ENCODE results near the gene RFC4. TPM values are rescaled to one million over a fixed set of nuclear protein-coding genes. Genes with fewer than 3 reads are reported as not detected.

Gene RFC4
- total RNA-seq, 2 donors from 2014 or later, result 63.1 to 114 TPM

GRCh38 chr3:186787642-186788481 lies 18.4 kb downstream of the RFC4 start:
- Mint-ChIP-seq H3K36me3 (peaks cover 67% of the 10 kb centered on the region), H3K4me3 (peak overlapping the region; percentile 98), H3K4me1 (ENCODE audit: low read depth in 2 of 2) (peaks cover 63 to 66% of the 10 kb centered on the region in 2 donors), H3K27ac (peak overlapping the region; percentile 98), H3K27me3 (no peaks in the 10 kb centered on the region), H3K9me3 (no peaks in the 10 kb centered on the region)
- ATAC-seq (no peak), DNase-seq (ENCODE audit: low spot score) (no peak)

GRCh38 chr3:186786922-186787321 lies 19.4 kb downstream of the RFC4 start:
- H3K4me1 Mint-ChIP-seq (ENCODE audit: low read depth in 2 of 2), result peaks cover 69 to 72% of the 10 kb centered on the region in 2 donors
- ATAC-seq, result no peak
- no peaks in the 10 kb centered on the region for H3K9me3 Mint-ChIP-seq
- DNase-seq (ENCODE audit: low spot score), result no peak
- H3K27ac Mint-ChIP-seq, result peak overlapping the region; percentile 98
- no peaks in the 10 kb centered on the region for H3K27me3 Mint-ChIP-seq
- peaks cover 67% of the 10 kb centered on the region for H3K36me3 Mint-ChIP-seq
- H3K4me3 Mint-ChIP-seq, result peak overlapping the region; percentile 98

GRCh38 chr3:186785495-186786018 lies 20.7 kb downstream of the RFC4 start:
- Mint-ChIP-seq H3K36me3 (peaks cover 64% of the 10 kb centered on the region), H3K27ac (peak overlapping the region; percentile 98), H3K9me3 (no peaks in the 10 kb centered on the region), H3K4me3 (peak overlapping the region; percentile 98), H3K4me1 (ENCODE audit: low read depth in 2 of 2) (peaks cover 63 to 68% of the 10 kb centered on the region in 2 donors), H3K27me3 (no peaks in the 10 kb centered on the region)
- no peak for DNase-seq (ENCODE audit: low spot score)
- ATAC-seq, result no peak

GRCh38 chr3:186784820-186785494 lies 21.3 kb downstream of the RFC4 start:
- H3K9me3 Mint-ChIP-seq, result no peaks in the 10 kb centered on the region
- H3K27me3 Mint-ChIP-seq, result no peaks in the 10 kb centered on the region
- peaks cover 62 to 68% of the 10 kb centered on the region in 2 donors for H3K4me1 Mint-ChIP-seq (ENCODE audit: low read depth in 2 of 2)
- ATAC-seq (no peak), DNase-seq (ENCODE audit: low spot score) (no peak)
- H3K27ac Mint-ChIP-seq, result peak overlapping the region; percentile 98
- H3K4me3 Mint-ChIP-seq, result peak overlapping the region; percentile 98
- peaks cover 62% of the 10 kb centered on the region for H3K36me3 Mint-ChIP-seq

- Mint-ChIP-seq H3K27ac (peak overlapping the region; percentile 98), H3K9me3 (no peaks in the 10 kb centered on the region), H3K4me3 (peak overlapping the region; percentile 98), H3K4me1 (ENCODE audit: low read depth in 2 of 2) (peaks cover 58 to 63% of the 10 kb centered on the region in 2 donors), H3K36me3 (peaks cover 58% of the 10 kb centered on the region), H3K27me3 (no peaks in the 10 kb centered on the region)
- ATAC-seq (peak; percentile 77 to 79), DNase-seq (ENCODE audit: low spot score) (peak; percentile 87)
These were observed 22.4 kb downstream of the RFC4 start for GRCh38 chr3:186783731-186784515.

- Mint-ChIP-seq H3K4me3 (peak within 1 kb of the TSS; percentile 98), H3K9me3 (no peaks in the 10 kb centered on the region), H3K27ac (peak within 1 kb of the TSS; percentile 98), H3K4me1 (ENCODE audit: low read depth in 2 of 2) (peaks cover 51 to 56% of the 10 kb centered on the region in 2 donors), H3K27me3 (no peaks in the 10 kb centered on the region), H3K36me3 (peaks cover 51% of the 10 kb centered on the region)
- DNase-seq (ENCODE audit: low spot score) (peak; percentile 92), ATAC-seq (peak; percentile 84 to 90)
These were observed 23.1 kb downstream of the RFC4 start, which contains the start of gene EIF4A2 for GRCh38 chr3:186783058-186783730. Gene EIF4A2 (plus strand): TSS chr3:186783577. CDS start chr3:186783611, 34 bp downstream.

- Mint-ChIP-seq H3K27ac (peak overlapping the region; percentile 98), H3K4me3 (peak overlapping the region; percentile 98), H3K4me1 (ENCODE audit: low read depth in 2 of 2) (peaks cover 45 to 50% of the 10 kb centered on the region in 2 donors), H3K27me3 (no peaks in the 10 kb centered on the region), H3K36me3 (peaks cover 45% of the 10 kb centered on the region), H3K9me3 (no peaks in the 10 kb centered on the region)
- DNase-seq (ENCODE audit: low spot score), result no peak
- no peak for ATAC-seq
These were observed 23.7 kb downstream of the RFC4 start for GRCh38 chr3:186782542-186783057.

GRCh38 chr3:186779204-186779603 lies 27.1 kb downstream of the RFC4 start:
- DNase-seq (ENCODE audit: low spot score) (no peak), ATAC-seq (no peak)
- Mint-ChIP-seq H3K27me3 (no peaks in the 10 kb centered on the region), H3K36me3 (peaks cover 11% of the 10 kb centered on the region), H3K4me1 (ENCODE audit: low read depth in 2 of 2) (peaks cover 16 to 17% of the 10 kb centered on the region in 2 donors), H3K27ac (no peak overlapping the region), H3K9me3 (no peaks in the 10 kb centered on the region), H3K4me3 (no peak overlapping the region)

- H3K9me3 Mint-ChIP-seq, result no peaks in the 10 kb centered on the region
- peaks cover 12 to 17% of the 10 kb centered on the region in 2 donors for H3K4me1 Mint-ChIP-seq (ENCODE audit: low read depth in 2 of 2)
- H3K36me3 Mint-ChIP-seq, result no peaks in the 10 kb centered on the region
- no peak for DNase-seq (ENCODE audit: low spot score)
- no peaks in the 10 kb centered on the region for H3K27me3 Mint-ChIP-seq
- H3K4me3 Mint-ChIP-seq, result no peak overlapping the region
- H3K27ac Mint-ChIP-seq, result no peak overlapping the region
- ATAC-seq, result no peak
These were observed 30.3 kb downstream of the RFC4 start for GRCh38 chr3:186775999-186776398.

GRCh38 chr3:186772701-186773417 lies 33.4 kb downstream of the RFC4 start:
- no peaks in the 10 kb centered on the region for H3K36me3 Mint-ChIP-seq
- no peaks in the 10 kb centered on the region for H3K27me3 Mint-ChIP-seq
- peak; percentile 95 to 96 for ATAC-seq
- DNase-seq (ENCODE audit: low spot score), result peak; percentile 76
- H3K27ac Mint-ChIP-seq, result peak overlapping the region; percentile 67 to 88
- H3K9me3 Mint-ChIP-seq, result no peaks in the 10 kb centered on the region
- peak overlapping the region; percentile 80 for H3K4me3 Mint-ChIP-seq
- H3K4me1 Mint-ChIP-seq (ENCODE audit: low read depth in 2 of 2), result peaks cover 12 to 17% of the 10 kb centered on the region in 2 donors

- Mint-ChIP-seq H3K27me3 (no peaks in the 10 kb centered on the region), H3K4me3 (peak overlapping the region; percentile 80), H3K36me3 (no peaks in the 10 kb centered on the region), H3K27ac (peak overlapping the region; percentile 67 to 88), H3K9me3 (no peaks in the 10 kb centered on the region), H3K4me1 (ENCODE audit: low read depth in 2 of 2) (peaks cover 12 to 17% of the 10 kb centered on the region in 2 donors)
- ATAC-seq (peak; percentile 56 to 68), DNase-seq (ENCODE audit: low spot score) (no peak)
These were observed 34.0 kb downstream of the RFC4 start for GRCh38 chr3:186772281-186772694.

- H3K27ac Mint-ChIP-seq, result no peak overlapping the region
- no peaks in the 10 kb centered on the region for H3K4me1 Mint-ChIP-seq (ENCODE audit: low read depth in 2 of 2)
- no peaks in the 10 kb centered on the region for H3K9me3 Mint-ChIP-seq
- peaks cover 0 to 9% of the 10 kb centered on the region in 2 donors for H3K27me3 Mint-ChIP-seq
- no peak for DNase-seq (ENCODE audit: low spot score)
- ATAC-seq, result no peak
- peaks cover 6% of the 10 kb centered on the region for H3K36me3 Mint-ChIP-seq
- H3K4me3 Mint-ChIP-seq, result no peak overlapping the region
These were observed 45.3 kb downstream of the RFC4 start for GRCh38 chr3:186760897-186761447.

Data from natural killer cell treated with Interleukin-12 subunit alpha and Interleukin-12 subunit beta and Interleukin-15 and Interleukin-18, amount 100 ng/mL, for 72 hours (primary cell).